IMR-90 (cell line): Measurements from ENCODE around the gene SNX7. TPM values are rescaled to one million over a fixed set of nuclear protein-coding genes. Genes with fewer than 3 reads are reported as not detected.

Source experiments
- ATAC-seq: fragments of 200-7000 bp; cut with Tn5 transposase; 2 replicates; pipeline ENCODE4 v1.9.1; 2020; ENCODE audit warnings: low read depth, mild to moderate bottlenecking, moderate library complexity
- BruUV-seq: library from RNA; stranded (reverse); fragments of 400-500 nt; replicated peaks from 2 replicates; lab custom pipeline; 2021; lab: Mats Ljungman, UMichigan
- CTCF ChIA-PET: fragments of 300-600 bp; formaldehyde crosslinking; extraction: SDS; loops from one replicate; lab custom pipeline; 2021; ENCODE audit warnings: antibody characterized with exemption; lab: Yijun Ruan, JAX
- POLR2A ChIA-PET: fragments of 300-600 bp; sonication (Branson Sonifier 250); formaldehyde crosslinking; loops from one replicate; lab custom pipeline; 2022; ENCODE audit warnings: antibody characterized with exemption; ENCODE audit not compliant: unreplicated experiment; lab: Charles Lee
- DNase-seq: peaks from one replicate; pipeline ENCODE4 v3.0.0; 2013
- H2AFZ ChIP-seq: replicated peaks from 2 replicates; pipeline ENCODE3; 2013; ENCODE audit warnings: low read length, mild to moderate bottlenecking; ENCODE audit not compliant: poor library complexity
- H2AK5ac ChIP-seq: 2 replicates; pipeline ENCODE4 v1.6.1; 2013; ENCODE audit warnings: low read depth, low read length, inconsistent platforms
- H2AK9ac ChIP-seq: replicated peaks from 2 replicates; pipeline ENCODE3; 2013; ENCODE audit warnings: mild to moderate bottlenecking, low read depth, low read length, moderate library complexity; ENCODE audit not compliant: poor library complexity
- H2BK120ac ChIP-seq: 2 replicates; pipeline ENCODE4 v1.6.1; 2013; ENCODE audit warnings: low read depth, low read length, inconsistent platforms
- H2BK15ac ChIP-seq: 3 replicates; pipeline ENCODE4 v1.6.1; 2013; ENCODE audit warnings: low read depth, low read length, inconsistent platforms
- H2BK20ac ChIP-seq: 2 replicates; pipeline ENCODE4 v1.6.1; 2013; ENCODE audit warnings: low read depth, mild to moderate bottlenecking, inconsistent platforms, low read length, moderate library complexity
- H2BK5ac ChIP-seq: 2 replicates; pipeline ENCODE4 v1.6.1; 2013; ENCODE audit warnings: mild to moderate bottlenecking, low read depth, low read length, inconsistent platforms; ENCODE audit not compliant: poor library complexity, severe bottlenecking
- H3K14ac ChIP-seq: replicated peaks from 2 replicates; pipeline ENCODE4 v1.6.1; 2013; ENCODE audit warnings: low read depth, low read length, inconsistent platforms
- H3K18ac ChIP-seq: 2 replicates; pipeline ENCODE4 v1.6.1; 2013; ENCODE audit warnings: low read depth, low read length, control low read depth
- H3K23ac ChIP-seq: 2 replicates; pipeline ENCODE4 v1.6.1; 2013; ENCODE audit warnings: low read depth, low read length, inconsistent platforms
- H3K27ac ChIP-seq: 2 replicates; pipeline ENCODE4 v1.5.1; 2013; ENCODE audit warnings: mild to moderate bottlenecking, control low read depth, low read length; ENCODE audit not compliant: insufficient read depth
- H3K27me3 ChIP-seq: 2 replicates; pipeline ENCODE4 v1.6.1; 2013; ENCODE audit warnings: low read length; ENCODE audit not compliant: control insufficient read depth, insufficient read depth
- H3K36me3 ChIP-seq: 2 replicates; pipeline ENCODE4 v1.6.1; 2013; ENCODE audit warnings: low read length, mixed read lengths; ENCODE audit not compliant: control insufficient read depth, insufficient read depth
- H3K4ac ChIP-seq: 2 replicates; pipeline ENCODE4 v1.6.1; 2013; ENCODE audit warnings: low read depth, low read length, inconsistent platforms
- H3K4me1 ChIP-seq: 2 replicates; pipeline ENCODE4 v1.6.1; 2013; ENCODE audit warnings: low read length, mixed read lengths; ENCODE audit not compliant: control insufficient read depth, insufficient read depth
- H3K4me2 ChIP-seq: 2 replicates; pipeline ENCODE4 v1.6.1; 2013; ENCODE audit warnings: low read depth, mild to moderate bottlenecking, control low read depth, low read length, moderate library complexity
- H3K4me3 ChIP-seq: 2 replicates; pipeline ENCODE4 v1.5.1; 2013; ENCODE audit warnings: low read depth, mild to moderate bottlenecking, control low read depth, low read length, moderate library complexity; ENCODE audit not compliant: insufficient read depth
- H3K56ac ChIP-seq: 2 replicates; pipeline ENCODE4 v1.6.1; 2013; ENCODE audit warnings: low read length, inconsistent platforms; ENCODE audit not compliant: insufficient read depth; ENCODE audit errors: extremely low read depth
- H3K79me1 ChIP-seq, 2 experiments: 2 replicates each; pipeline ENCODE4 v1.6.1; 2013; ENCODE audit warnings: low read length in 2 of 2, inconsistent platforms in 1 of 2, low read depth in 1 of 2
- H3K9ac ChIP-seq: 2 replicates; pipeline ENCODE4 v1.6.1; 2013; ENCODE audit warnings: low read depth, low read length, control low read depth
- H3K9me1 ChIP-seq: 2 replicates; pipeline ENCODE4 v1.6.1; 2013; ENCODE audit warnings: low read length, inconsistent platforms; ENCODE audit not compliant: insufficient read depth
- H3K9me3 ChIP-seq: 2 replicates; pipeline ENCODE4 v1.6.1; 2013; ENCODE audit warnings: low read length; ENCODE audit not compliant: control insufficient read depth, insufficient read depth
- H4K20me1 ChIP-seq: 2 replicates; pipeline ENCODE4 v1.6.1; 2013; ENCODE audit warnings: low read length, inconsistent platforms; ENCODE audit not compliant: insufficient read depth
- H4K5ac ChIP-seq: 2 replicates; pipeline ENCODE4 v1.6.1; 2013; ENCODE audit warnings: mild to moderate bottlenecking, low read depth, low read length, control low read depth
- H4K8ac ChIP-seq, 2 experiments: 2 replicates each; pipeline ENCODE4 v1.6.1; 2013; ENCODE audit warnings: low read depth in 2 of 2, low read length in 2 of 2, control low read depth in 1 of 2, inconsistent platforms in 1 of 2
- H4K91ac ChIP-seq: 2 replicates; pipeline ENCODE4 v1.6.1; 2013; ENCODE audit warnings: low read depth, low read length, inconsistent platforms; ENCODE audit not compliant: insufficient read depth
- BHLHE40 ChIP-seq: fragments of 150-350 bp; IDR thresholded peaks from 2 replicates; pipeline ENCODE4 v1.6.1; 2016; ENCODE audit warnings: mild to moderate bottlenecking, low read depth, low read length
- CHD1 ChIP-seq: IDR thresholded peaks from 2 replicates; pipeline ENCODE4 v1.6.1; 2012; ENCODE audit warnings: low read depth, low read length, improper control_type of control experiment
- FOS ChIP-seq: fragments of 150-350 bp; IDR thresholded peaks from 2 replicates; pipeline ENCODE4 v1.6.1; 2016; ENCODE audit warnings: low read depth, low read length
- MAZ ChIP-seq: IDR thresholded peaks from 2 replicates; pipeline ENCODE4 v1.6.1; 2012; ENCODE audit warnings: low read depth, mild to moderate bottlenecking, low read length, improper control_type of control experiment, moderate library complexity, borderline replicate concordance
- RFX5 ChIP-seq: IDR thresholded peaks from 2 replicates; pipeline ENCODE4 v1.8.0; 2012; ENCODE audit warnings: low read depth, mild to moderate bottlenecking, low read length, moderate library complexity
- WGBS, 2 experiments: methylation state at CpG; one replicate each; pipeline versions ENCODE4 v1.1.5 to v1.1.7; 2013; ENCODE audit warnings: missing lambda C conversion rate in 2 of 2; ENCODE audit not compliant: insufficient read length in 1 of 2; ENCODE audit errors: extremely low coverage in 2 of 2; 5-methylcytosine and 5-hydroxymethylcytosine counted together
- dilution Hi-C: fragments of 300-500 bp; cut with HindIII; formaldehyde crosslinking; loops from one replicate; pipeline ENCODE4 v1.14.3; 2018; ENCODE audit warnings: low sequenced_read_pairs; ENCODE audit not compliant: unreplicated experiment
- in situ Hi-C: fragments of 300-500 bp; cut with MboI; formaldehyde crosslinking; loops from 3 replicates; pipeline ENCODE4 v1.14.3; 2019; ENCODE audit warnings: low sequenced_read_pairs, inconsistent platforms, mixed read lengths
- intact Hi-C: fragments of 100-400 bp; cut with micrococcal nuclease; formaldehyde crosslinking; loops from 2 replicates; pipeline ENCODE4 v1.10.0; 2022
- polyA plus RNA-seq, 3 experiments: library from polyadenylated mRNA; depleted of rRNA; stranded (reverse); fragments of >200 nt; gene quantifications; 2 replicates each; pipeline ENCODE4 v1.2.3, GENCODE V29; 2012; ENCODE audit warnings: low replicate concordance in 1 of 3
- total RNA-seq: library from RNA; depleted of rRNA; stranded (reverse); fragments of >200 nt; gene quantifications from 2 replicates; pipeline ENCODE4 v1.2.3, GENCODE V29; 2012
- TF ChIP-seq, protein P1 (sequence below): conservative IDR thresholded peaks from 2 replicates; pipeline ENCODE4 v1.5.1; 2012; ENCODE audit warnings: mild to moderate bottlenecking, low read depth, low read length, improper control_type of control experiment
- TF ChIP-seq, protein P2 (sequence below): fragments of 150-350 bp; IDR thresholded peaks from 2 replicates; pipeline ENCODE4 v1.6.1; 2017; ENCODE audit warnings: mild to moderate bottlenecking, antibody characterized with exemption, low read length, low read depth
- TF ChIP-seq, protein P3 (sequence below): fragments of 150-350 bp; IDR thresholded peaks from 2 replicates; pipeline ENCODE4 v1.6.1; 2016; ENCODE audit warnings: low read depth, mild to moderate bottlenecking, low read length, moderate library complexity, borderline replicate concordance

Gene SNX7
- total and polyA plus RNA-seq, 2 of the 4 experiments (the other 2 are of a cell fraction): 22.5 to 24.4 TPM

DNA sequence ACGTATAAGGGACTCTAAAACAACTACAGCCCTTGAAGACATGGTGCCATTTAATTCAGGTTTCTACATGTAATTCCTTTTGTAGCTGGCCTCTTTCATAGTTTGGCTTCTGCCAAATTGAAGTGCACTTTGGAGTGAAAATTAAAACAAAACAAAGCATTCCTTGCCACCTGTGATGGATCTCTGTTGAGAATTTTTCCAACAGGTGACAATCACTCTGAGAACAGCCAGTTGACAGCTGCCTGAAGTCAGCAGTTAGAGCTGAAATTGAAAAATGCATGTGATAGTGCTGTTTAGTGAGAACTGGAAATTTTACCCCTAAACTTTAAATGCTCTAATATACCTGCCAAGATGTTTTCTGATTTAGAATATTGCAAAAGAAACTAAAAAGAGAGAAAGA lies 134.5 kb downstream of the SNX7 start (continued):
- TF ChIP-seq MAZ (no peak), FOS (no peak), BHLHE40 (no peak)

DNA sequence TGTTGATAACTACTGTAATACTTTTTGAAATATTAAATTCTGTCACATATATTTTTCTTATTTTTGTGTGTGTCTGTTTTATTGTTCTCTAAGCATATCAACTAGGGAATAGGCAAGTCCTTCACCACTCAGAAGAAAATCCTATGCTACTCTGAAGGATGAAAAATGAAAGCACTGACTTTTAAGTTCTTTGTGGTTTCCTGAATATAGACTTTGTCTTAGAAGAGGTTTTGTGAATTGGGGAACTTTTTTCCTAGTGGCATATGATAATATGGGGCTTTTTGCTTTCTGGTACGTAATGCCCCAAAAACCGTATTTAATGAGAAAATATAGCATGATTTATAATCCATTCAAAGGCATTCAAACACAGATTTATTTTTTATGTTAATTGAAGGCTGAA lies 136.0 kb downstream of the SNX7 start:
- Histone ChIP-seq H3K9ac (no peak overlapping the region), H3K4me3 (no peak overlapping the region), H3K27me3 (peaks cover 5% of the 10 kb centered on the region), H4K20me1 (no peaks in the 10 kb centered on the region), H3K4me1 (no peaks in the 10 kb centered on the region), H3K9me3 (no peaks in the 10 kb centered on the region), H2AK9ac (no peak overlapping the region), H3K4ac (no peak overlapping the region), H3K56ac (no peak overlapping the region), H3K23ac (no peak overlapping the region), H3K79me1 (no peaks in the 10 kb centered on the region), H3K36me3 (no peaks in the 10 kb centered on the region), H4K5ac (no peak overlapping the region), H3K27ac (no peak overlapping the region), H2BK20ac (no peak overlapping the region), H2BK120ac (no peak overlapping the region), H2BK15ac (no peak overlapping the region), H2AK5ac (no peak overlapping the region), H4K8ac (no peak overlapping the region), H2AFZ (no peak overlapping the region), H3K14ac (no peak overlapping the region), H3K4me2 (no peak overlapping the region), H3K9me1 (no peaks in the 10 kb centered on the region), H4K91ac (no peak overlapping the region), H3K18ac (no peak overlapping the region), H2BK5ac (no peak overlapping the region)
- no TSS peak for BruUV-seq
- dilution Hi-C loops: no loop called here
- CTCF ChIA-PET: no interaction called here
- in situ Hi-C loops: loop anchor here (10.0 kb wide), 2 partner anchors 687 to 907 kb away; no protein-coding TSS in a partner anchor
- ATAC-seq (no peak), DNase-seq (no peak)
- no CpG with 5 or more reads among the region's 2 CpGs for WGBS, 2 experiments
- POLR2A ChIA-PET: no interaction called here
- intact Hi-C loops: loop anchor here (10.0 kb wide), 1 partner anchor 207 kb away; the partner anchor contains the start of gene PLPPR5
- TF ChIP-seq BHLHE40 (no peak), CHD1 (no peak), MAZ (no peak), RFX5 (no peak), FOS (no peak)
- TF ChIP-seq, protein P1, sequence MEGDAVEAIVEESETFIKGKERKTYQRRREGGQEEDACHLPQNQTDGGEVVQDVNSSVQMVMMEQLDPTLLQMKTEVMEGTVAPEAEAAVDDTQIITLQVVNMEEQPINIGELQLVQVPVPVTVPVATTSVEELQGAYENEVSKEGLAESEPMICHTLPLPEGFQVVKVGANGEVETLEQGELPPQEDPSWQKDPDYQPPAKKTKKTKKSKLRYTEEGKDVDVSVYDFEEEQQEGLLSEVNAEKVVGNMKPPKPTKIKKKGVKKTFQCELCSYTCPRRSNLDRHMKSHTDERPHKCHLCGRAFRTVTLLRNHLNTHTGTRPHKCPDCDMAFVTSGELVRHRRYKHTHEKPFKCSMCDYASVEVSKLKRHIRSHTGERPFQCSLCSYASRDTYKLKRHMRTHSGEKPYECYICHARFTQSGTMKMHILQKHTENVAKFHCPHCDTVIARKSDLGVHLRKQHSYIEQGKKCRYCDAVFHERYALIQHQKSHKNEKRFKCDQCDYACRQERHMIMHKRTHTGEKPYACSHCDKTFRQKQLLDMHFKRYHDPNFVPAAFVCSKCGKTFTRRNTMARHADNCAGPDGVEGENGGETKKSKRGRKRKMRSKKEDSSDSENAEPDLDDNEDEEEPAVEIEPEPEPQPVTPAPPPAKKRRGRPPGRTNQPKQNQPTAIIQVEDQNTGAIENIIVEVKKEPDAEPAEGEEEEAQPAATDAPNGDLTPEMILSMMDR: no peak
- TF ChIP-seq, protein P2, sequence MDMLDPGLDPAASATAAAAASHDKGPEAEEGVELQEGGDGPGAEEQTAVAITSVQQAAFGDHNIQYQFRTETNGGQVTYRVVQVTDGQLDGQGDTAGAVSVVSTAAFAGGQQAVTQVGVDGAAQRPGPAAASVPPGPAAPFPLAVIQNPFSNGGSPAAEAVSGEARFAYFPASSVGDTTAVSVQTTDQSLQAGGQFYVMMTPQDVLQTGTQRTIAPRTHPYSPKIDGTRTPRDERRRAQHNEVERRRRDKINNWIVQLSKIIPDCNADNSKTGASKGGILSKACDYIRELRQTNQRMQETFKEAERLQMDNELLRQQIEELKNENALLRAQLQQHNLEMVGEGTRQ: no peak
- TF ChIP-seq, protein P3, sequence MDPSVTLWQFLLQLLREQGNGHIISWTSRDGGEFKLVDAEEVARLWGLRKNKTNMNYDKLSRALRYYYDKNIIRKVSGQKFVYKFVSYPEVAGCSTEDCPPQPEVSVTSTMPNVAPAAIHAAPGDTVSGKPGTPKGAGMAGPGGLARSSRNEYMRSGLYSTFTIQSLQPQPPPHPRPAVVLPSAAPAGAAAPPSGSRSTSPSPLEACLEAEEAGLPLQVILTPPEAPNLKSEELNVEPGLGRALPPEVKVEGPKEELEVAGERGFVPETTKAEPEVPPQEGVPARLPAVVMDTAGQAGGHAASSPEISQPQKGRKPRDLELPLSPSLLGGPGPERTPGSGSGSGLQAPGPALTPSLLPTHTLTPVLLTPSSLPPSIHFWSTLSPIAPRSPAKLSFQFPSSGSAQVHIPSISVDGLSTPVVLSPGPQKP: no peak
